ENCODE data around the gene MYO10.

DNA sequence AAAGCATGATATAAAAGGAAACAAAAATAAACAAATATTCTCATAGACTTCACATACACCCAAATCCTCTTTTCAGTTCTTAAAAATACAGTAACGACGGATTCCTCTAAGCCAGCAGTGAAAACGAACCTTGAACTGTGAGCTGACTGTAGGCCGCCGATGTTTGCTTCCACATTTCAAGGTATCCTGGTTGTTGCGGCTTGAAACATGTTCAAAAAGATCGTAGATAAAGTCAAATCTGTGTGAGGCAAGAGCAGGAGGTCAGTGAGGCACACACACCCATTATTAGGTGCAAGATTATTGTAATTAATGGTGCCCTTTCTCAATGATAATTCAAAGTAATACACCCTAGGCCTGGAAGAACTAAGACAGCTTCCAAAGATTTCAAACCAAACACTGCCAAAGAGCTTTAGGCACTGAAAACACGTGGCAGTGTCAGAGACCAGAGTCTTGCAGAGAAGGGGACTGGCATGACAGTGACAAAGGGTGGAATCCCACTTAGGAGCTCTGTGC, 178.0 kb downstream of the MYO10 start:
- TF ChIP-seq POLR2A (IDR thresholded peaks at IDR 0.05) (no peak), POLR2AphosphoS5 (IDR thresholded peaks at IDR 0.05) (no peak)
- TF ChIP-seq, protein P1, sequence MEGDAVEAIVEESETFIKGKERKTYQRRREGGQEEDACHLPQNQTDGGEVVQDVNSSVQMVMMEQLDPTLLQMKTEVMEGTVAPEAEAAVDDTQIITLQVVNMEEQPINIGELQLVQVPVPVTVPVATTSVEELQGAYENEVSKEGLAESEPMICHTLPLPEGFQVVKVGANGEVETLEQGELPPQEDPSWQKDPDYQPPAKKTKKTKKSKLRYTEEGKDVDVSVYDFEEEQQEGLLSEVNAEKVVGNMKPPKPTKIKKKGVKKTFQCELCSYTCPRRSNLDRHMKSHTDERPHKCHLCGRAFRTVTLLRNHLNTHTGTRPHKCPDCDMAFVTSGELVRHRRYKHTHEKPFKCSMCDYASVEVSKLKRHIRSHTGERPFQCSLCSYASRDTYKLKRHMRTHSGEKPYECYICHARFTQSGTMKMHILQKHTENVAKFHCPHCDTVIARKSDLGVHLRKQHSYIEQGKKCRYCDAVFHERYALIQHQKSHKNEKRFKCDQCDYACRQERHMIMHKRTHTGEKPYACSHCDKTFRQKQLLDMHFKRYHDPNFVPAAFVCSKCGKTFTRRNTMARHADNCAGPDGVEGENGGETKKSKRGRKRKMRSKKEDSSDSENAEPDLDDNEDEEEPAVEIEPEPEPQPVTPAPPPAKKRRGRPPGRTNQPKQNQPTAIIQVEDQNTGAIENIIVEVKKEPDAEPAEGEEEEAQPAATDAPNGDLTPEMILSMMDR (IDR thresholded peaks at IDR 0.05): no peak

Measured in breast epithelium (tissue), 3 donors.